HCT116 (cell line): Measurements from ENCODE around the gene CENPT.

Experiments
- CEBPB ChIP-seq: IDR thresholded peaks from 2 replicates; pipeline ENCODE4 v1.6.1; 2012; ENCODE audit warnings: low read depth
- EGR1 ChIP-seq: IDR thresholded peaks from 2 replicates; pipeline ENCODE4 v1.6.1; 2012; ENCODE audit warnings: low read depth
- EZH2 ChIP-seq: fragments of 200-600 bp; sonication (generic); IDR thresholded peaks from 2 replicates; pipeline ENCODE4 v1.6.1; 2017; ENCODE audit warnings: antibody characterized with exemption, mixed run types
- POLR2A ChIP-seq: IDR thresholded peaks from 2 replicates; pipeline ENCODE4 v1.7.0; 2011; ENCODE audit warnings: borderline replicate concordance; ENCODE audit not compliant: insufficient read depth, insufficient read length; ENCODE audit errors: extremely low read depth
- POLR2AphosphoS5 ChIP-seq: IDR thresholded peaks from 2 replicates; pipeline ENCODE4 v1.6.1; 2011; ENCODE audit warnings: mild to moderate bottlenecking, low read depth, low read length, moderate library complexity
- SRF ChIP-seq: IDR thresholded peaks from 2 replicates; pipeline ENCODE4 v1.6.1; 2012; ENCODE audit warnings: low read depth
- TCF7L2 ChIP-seq: IDR thresholded peaks from 2 replicates; pipeline ENCODE4 v1.7.0; 2011; ENCODE audit warnings: borderline replicate concordance, inconsistent platforms; ENCODE audit not compliant: insufficient read depth, insufficient read length; ENCODE audit errors: extremely low read depth
- TF ChIP-seq, protein P1 (sequence below), 3 experiments: fragments of 200-600 bp in 1 of 3; sonication (generic) in 1 of 3; IDR thresholded peaks in 2 of 3; conservative IDR thresholded peaks in 1 of 3; 2 replicates each; pipeline ENCODE4 v1.5.1; 2012 to 2017; ENCODE audit warnings: low read depth in 2 of 3, low read length in 2 of 3, antibody characterized with exemption in 1 of 3, borderline replicate concordance in 1 of 3, control low read depth in 1 of 3, mild to moderate bottlenecking in 1 of 3, mixed read lengths in 1 of 3, mixed run types in 1 of 3, moderate library complexity in 1 of 3; ENCODE audit not compliant: insufficient read depth in 1 of 3

GRCh38 chr16:67804853-67805542 is 42.5 kb downstream of the CENPT start:
- TF ChIP-seq, protein P1, sequence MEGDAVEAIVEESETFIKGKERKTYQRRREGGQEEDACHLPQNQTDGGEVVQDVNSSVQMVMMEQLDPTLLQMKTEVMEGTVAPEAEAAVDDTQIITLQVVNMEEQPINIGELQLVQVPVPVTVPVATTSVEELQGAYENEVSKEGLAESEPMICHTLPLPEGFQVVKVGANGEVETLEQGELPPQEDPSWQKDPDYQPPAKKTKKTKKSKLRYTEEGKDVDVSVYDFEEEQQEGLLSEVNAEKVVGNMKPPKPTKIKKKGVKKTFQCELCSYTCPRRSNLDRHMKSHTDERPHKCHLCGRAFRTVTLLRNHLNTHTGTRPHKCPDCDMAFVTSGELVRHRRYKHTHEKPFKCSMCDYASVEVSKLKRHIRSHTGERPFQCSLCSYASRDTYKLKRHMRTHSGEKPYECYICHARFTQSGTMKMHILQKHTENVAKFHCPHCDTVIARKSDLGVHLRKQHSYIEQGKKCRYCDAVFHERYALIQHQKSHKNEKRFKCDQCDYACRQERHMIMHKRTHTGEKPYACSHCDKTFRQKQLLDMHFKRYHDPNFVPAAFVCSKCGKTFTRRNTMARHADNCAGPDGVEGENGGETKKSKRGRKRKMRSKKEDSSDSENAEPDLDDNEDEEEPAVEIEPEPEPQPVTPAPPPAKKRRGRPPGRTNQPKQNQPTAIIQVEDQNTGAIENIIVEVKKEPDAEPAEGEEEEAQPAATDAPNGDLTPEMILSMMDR (IDR thresholded peaks at IDR 0.05 in 2 of 3, conservative IDR thresholded peaks at IDR 0.05 in 1 of 3; ENCODE audit: borderline replicate concordance in 1 of 3, insufficient read depth in 1 of 3, low read depth in 2 of 3, low read length in 2 of 3), result no peak
- TF ChIP-seq CEBPB (no peak), POLR2AphosphoS5 (no peak), EZH2 (no peak), POLR2A (no peak), SRF (no peak), EGR1 (no peak), TCF7L2 (no peak)
